Measurements from ENCODE around the gene NINJ1. TPM values are rescaled to one million over a fixed set of nuclear protein-coding genes. Genes with fewer than 3 reads are reported as not detected.

NINJ1 gene
- total and polyA plus RNA-seq, 3 donors from 2014 or later = 99.3 to 152 (median 148) TPM

GRCh38 chr9:93089024-93089423 is 45.0 kb downstream of the NINJ1 start:
- Histone ChIP-seq H3K9me3 (no peaks in the 10 kb centered on the region), H3K4me3 (no peak overlapping the region), H3K27ac (no peak overlapping the region), H3K27me3 (no peaks in the 10 kb centered on the region), H3K36me3 (ENCODE audit: low read depth, missing control alignments) (no peaks in the 10 kb centered on the region), H3K4me1 (peaks cover 14% of the 10 kb centered on the region)
- TF ChIP-seq CTCF (IDR thresholded peaks at IDR 0.05) (no peak), POLR2A (IDR thresholded peaks at IDR 0.05) (no peak)
- DNase-seq = peak; percentile 6
- intact Hi-C loops (cut with DNase I; ENCODE audit: low total_unique reads) = no loop called here
- 86 to 91% methylated on average over 5 of the region's 5 CpGs for WGBS, 2 donors

DNA sequence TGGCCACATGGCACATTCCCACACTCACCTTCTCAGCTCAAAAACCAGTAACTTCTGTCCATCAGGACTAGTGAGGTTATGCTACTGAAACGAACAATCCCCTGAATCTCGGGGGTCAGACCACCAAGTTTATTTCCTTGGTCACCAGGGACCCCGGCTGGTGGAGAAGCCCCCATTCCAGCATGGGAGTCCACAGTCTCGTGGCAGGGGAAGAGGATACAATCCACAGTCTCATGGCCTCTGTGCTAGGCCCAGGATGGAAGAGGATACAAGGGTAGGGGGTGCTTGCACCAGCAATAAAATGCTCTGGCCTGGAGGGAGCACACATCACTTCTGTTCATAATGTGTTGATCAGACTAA is 45.4 kb downstream of the NINJ1 start:
- no peaks in the 10 kb centered on the region for H3K9me3 ChIP-seq
- peak; percentile 2 for DNase-seq
- no peaks in the 10 kb centered on the region for H3K27me3 ChIP-seq
- no peak overlapping the region for H3K27ac ChIP-seq
- intact Hi-C loops (cut with DNase I; ENCODE audit: low total_unique reads) = no loop called here
- peaks cover 10% of the 10 kb centered on the region for H3K4me1 ChIP-seq
- no peak overlapping the region for H3K4me3 ChIP-seq
- no peaks in the 10 kb centered on the region for H3K36me3 ChIP-seq (ENCODE audit: low read depth, missing control alignments)
- TF ChIP-seq POLR2A (IDR thresholded peaks at IDR 0.05) = no peak
- TF ChIP-seq CTCF (IDR thresholded peaks at IDR 0.05) = no peak
- 95 to 100% methylated on average over 4 of the region's 4 CpGs for WGBS, 2 donors

DNA sequence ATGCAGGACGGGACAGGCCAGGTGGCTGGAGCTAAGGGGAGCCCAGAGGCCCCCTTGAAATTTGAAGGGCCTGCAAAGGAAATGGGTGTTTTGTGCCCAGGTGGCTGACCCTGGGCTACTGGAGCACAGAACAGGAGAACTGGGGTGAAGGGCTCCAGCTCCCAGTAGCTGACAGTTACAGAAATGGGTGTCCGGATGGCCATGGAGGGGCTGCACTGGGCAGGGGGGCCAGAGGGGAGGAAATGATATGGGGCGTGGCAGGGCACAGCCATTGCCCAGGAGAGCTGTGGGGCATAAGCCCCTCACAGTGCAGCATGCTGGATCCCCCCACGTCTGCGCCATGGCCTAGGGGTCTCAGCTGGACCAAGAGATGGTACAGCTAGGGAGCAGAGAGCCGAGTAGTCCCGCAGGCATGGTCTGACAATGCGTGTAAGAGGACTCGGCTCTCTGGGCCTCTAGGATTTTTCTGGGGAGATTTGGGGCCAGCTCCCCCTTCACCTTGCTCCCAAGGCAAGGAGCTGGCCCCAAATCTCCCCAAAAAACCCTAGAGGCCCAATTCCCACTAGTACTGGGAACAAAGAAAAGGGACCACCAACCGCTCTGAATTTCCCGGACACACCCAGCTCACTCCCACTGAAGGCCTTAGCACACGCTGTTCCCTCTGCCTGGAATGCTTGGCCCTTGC is 45.9 kb downstream of the NINJ1 start:
- TF ChIP-seq POLR2A (IDR thresholded peaks at IDR 0.05) (no peak), CTCF (IDR thresholded peaks at IDR 0.05) (no peak)

DNA sequence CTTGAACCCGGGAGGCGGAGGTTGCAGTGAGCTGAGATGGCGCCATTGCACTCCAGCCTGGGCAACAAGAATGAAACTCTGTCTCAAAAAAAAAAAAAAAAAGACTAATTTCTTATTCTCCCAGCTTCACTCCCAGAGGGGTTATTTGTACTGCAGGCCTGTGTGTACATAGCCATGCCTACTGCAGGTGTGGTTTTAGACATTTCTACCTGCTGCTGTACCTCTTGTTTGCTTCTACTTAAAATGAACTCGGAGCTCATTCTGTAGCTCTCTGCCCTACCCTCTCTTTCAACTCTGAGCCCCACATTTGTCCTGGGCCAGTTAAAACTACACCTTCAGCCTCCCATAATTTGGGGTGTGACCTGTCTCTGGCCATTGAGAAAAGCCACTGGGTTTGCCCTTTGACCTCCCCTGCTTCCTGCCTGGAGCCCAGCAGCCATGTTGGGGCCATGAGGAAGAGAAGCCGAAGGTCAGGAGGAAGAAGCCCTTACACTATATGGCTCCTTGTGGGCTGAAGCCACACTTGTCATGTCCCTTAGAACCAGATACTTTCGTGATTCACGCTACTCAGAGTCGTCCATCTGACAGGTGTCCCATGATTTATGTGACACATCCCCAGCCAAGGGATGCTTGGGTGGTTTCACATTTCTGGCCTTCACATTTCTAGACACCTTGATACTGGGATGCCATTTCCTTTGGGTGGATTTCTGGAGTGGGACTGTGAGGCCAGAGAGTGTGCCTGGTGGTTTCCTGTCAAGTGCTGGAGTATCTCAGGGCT is 47.4 kb downstream of the NINJ1 start:
- TF ChIP-seq POLR2A (IDR thresholded peaks at IDR 0.05) (no peak), CTCF (IDR thresholded peaks at IDR 0.05) (no peak)
- DNase-seq = peak; percentile 4
- intact Hi-C loops (cut with DNase I; ENCODE audit: low total_unique reads) = no loop called here

More for the DNA sequence above, 45.9 kb downstream of the NINJ1 start:
- Histone ChIP-seq H3K9me3 (no peaks in the 10 kb centered on the region), H3K36me3 (ENCODE audit: low read depth, missing control alignments) (no peaks in the 10 kb centered on the region), H3K27ac (no peak overlapping the region), H3K27me3 (no peaks in the 10 kb centered on the region), H3K4me3 (no peak overlapping the region), H3K4me1 (peaks cover 5% of the 10 kb centered on the region)
- intact Hi-C loops (cut with DNase I; ENCODE audit: low total_unique reads) = no loop called here
- WGBS, 2 donors = 95% methylated on average over 12 of the region's 12 CpGs
- DNase-seq = peak; percentile 4

More for the DNA sequence above, 47.4 kb downstream of the NINJ1 start:
- 94 to 95% methylated on average over 8 of the region's 8 CpGs for WGBS, 2 donors
- Histone ChIP-seq H3K9me3 (no peaks in the 10 kb centered on the region), H3K27me3 (no peaks in the 10 kb centered on the region), H3K27ac (no peak overlapping the region), H3K4me1 (no peaks in the 10 kb centered on the region), H3K4me3 (no peak overlapping the region), H3K36me3 (ENCODE audit: low read depth, missing control alignments) (no peaks in the 10 kb centered on the region)
